ENCODE data around the gene LUC7L2.
"Not testable (repeated sequence)": the region's sequence is repeated elsewhere in the genome, so short reads cannot be mapped to it uniquely, and the experiment has no call there.

Gene LUC7L2

DNA sequence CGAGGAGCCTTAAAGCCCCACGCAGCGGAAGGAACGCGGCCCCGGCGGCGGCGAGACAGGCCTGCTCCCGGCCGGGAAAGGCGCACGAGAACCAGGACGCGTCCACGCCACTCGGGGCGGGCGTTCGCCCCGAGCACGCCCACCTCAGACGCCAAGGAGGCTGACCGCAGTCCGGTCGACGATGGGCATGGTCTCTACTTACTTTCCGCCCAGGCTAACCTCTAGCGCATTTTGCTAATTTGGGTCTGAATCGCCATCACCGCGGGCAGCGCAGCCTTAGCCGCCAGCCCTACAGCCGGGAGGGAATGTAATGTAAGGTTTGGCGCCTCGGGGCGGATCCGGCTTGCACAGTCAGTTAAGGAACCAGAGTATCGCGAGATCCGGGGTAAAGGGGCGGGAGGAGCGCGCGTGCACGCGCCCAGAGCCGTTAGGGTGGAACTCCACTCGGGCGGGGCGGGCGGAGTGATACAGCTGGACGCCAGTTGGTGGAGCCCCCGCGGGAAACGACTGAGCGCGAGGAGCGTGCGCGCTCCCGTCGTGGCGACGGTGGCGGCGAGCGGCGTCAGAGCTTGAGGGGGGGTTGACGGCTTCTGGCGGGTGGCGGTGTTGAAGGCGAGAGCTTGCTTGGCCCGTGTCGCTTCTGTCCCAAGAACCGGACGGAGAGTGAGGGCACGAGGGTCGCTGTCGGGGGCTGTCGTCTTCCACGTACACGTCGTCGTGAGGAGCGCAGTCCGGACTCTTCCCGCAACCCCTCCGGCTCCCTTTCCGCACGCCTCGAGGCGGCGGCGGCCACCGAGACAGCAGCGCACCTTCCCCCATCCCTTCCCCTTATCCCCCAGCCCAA, at the start of gene LUC7L2:
LUC7L2 (plus strand) TSS at position 529 of the 844 bp plus-strand sequence. CDS start 368 bp downstream, outside the sequence.
- H3K27ac Mint-ChIP-seq: peak within 1 kb of the TSS; percentile 99
- peaks cover 6 to 28% of the 10 kb centered on the region in 2 donors for H3K36me3 Mint-ChIP-seq
- ATAC-seq (replicated peaks) (peak; percentile 80 to 85), DNase-seq (peak; percentile 99)
- no peaks in the 10 kb centered on the region for H3K27me3 Mint-ChIP-seq
- H3K4me1 Mint-ChIP-seq: peaks cover 6 to 33% of the 10 kb centered on the region in 2 donors
- H3K9me3 Mint-ChIP-seq: no peaks in the 10 kb centered on the region
- peak within 1 kb of the TSS; percentile 98 to 99 for H3K4me3 Mint-ChIP-seq

DNA sequence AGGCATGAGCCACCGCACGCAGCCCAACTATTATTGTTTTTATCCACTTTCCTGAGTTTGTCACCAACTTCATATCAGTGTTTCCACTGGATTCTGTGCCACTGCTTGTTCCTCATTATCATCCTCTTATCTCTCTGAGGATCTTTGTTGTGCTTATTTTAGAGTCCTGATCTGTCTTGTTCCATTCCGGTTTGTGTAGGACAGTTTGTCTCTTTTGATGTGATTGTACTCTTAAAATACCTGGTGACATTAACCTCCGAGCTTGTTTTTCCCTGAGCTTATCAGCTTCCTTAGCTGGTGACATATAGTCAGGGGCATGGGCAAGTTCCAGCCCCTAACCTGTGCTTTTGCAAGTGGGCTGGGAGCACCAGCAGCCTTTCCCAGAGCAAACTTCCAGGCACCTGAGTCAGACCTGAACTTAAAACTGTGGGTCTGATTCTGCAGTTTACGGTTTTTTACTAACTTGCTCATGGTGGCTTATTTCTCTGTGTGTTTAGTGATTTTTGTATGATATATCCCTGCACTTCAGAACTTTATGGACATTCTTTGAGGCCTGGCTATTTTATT, 41.7 kb upstream of the LUC7L2 start:
- ATAC-seq (replicated peaks) (no peak), DNase-seq (no peak)
- Mint-ChIP-seq H3K9me3 (no peaks in the 10 kb centered on the region), H3K27me3 (peaks cover 0 to 6% of the 10 kb centered on the region in 2 donors), H3K4me1 (no peaks in the 10 kb centered on the region), H3K27ac (no peak overlapping the region), H3K36me3 (no peaks in the 10 kb centered on the region), H3K4me3 (no peak overlapping the region)

DNA sequence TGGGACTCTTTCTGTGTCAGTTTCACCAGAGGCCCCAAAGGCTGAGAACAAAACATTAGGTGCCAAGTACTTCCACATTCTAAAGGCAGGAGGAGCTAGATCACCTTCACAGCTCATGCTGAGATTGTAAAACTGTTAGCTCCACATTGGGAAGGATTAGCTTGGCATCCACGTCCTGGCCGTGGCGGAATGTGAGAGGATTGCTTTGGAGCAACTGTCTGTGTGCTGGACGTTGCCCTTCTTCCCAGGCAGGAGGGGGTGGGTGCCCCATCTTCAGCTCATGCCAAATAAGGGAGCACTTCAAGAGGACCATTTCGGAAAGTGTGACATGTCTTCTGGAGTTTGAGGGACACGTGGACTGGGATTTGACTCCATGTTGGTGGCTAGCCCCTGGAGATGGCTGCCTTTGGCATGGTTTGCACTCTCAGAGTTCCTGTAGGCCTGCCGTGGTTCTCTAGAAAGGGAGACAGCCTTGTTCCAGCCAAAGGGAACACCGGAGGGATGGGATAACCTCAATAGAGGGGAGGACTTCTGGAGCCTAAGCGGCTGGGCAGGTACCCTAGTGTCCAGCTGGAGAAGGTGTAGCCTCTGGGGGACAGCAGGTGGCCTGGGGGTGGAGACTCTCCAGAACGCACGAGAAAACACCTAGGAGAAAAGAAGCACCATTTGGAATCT, 38.5 kb upstream of the LUC7L2 start:
- Mint-ChIP-seq H3K36me3 (no peaks in the 10 kb centered on the region), H3K4me3 (no peak overlapping the region), H3K4me1 (no peaks in the 10 kb centered on the region), H3K9me3 (no peaks in the 10 kb centered on the region), H3K27me3 (peaks cover 0 to 6% of the 10 kb centered on the region in 2 donors), H3K27ac (no peak overlapping the region)
- DNase-seq: no peak
- no peak for ATAC-seq (replicated peaks)

GRCh38 chr7:139324709-139325108, 35.0 kb upstream of the LUC7L2 start:
- H3K27ac Mint-ChIP-seq; H3K4me1 Mint-ChIP-seq; H3K27me3 Mint-ChIP-seq; H3K36me3 Mint-ChIP-seq; H3K9me3 Mint-ChIP-seq; DNase-seq; H3K4me3 Mint-ChIP-seq; ATAC-seq (replicated peaks): not testable (repeated sequence)

- H3K27me3 Mint-ChIP-seq: peaks cover 0 to 5% of the 10 kb centered on the region in 2 donors
- H3K4me3 Mint-ChIP-seq: no peak overlapping the region
- no peak for ATAC-seq (replicated peaks)
- H3K4me1 Mint-ChIP-seq: peaks cover 0 to 10% of the 10 kb centered on the region in 2 donors
- peaks cover 0 to 1% of the 10 kb centered on the region in 2 donors for H3K36me3 Mint-ChIP-seq
- no peaks in the 10 kb centered on the region for H3K9me3 Mint-ChIP-seq
- DNase-seq: no peak
- H3K27ac Mint-ChIP-seq: no peak overlapping the region
Measured at GRCh38 chr7:139328375-139328774, 31.3 kb upstream of the LUC7L2 start.

DNA sequence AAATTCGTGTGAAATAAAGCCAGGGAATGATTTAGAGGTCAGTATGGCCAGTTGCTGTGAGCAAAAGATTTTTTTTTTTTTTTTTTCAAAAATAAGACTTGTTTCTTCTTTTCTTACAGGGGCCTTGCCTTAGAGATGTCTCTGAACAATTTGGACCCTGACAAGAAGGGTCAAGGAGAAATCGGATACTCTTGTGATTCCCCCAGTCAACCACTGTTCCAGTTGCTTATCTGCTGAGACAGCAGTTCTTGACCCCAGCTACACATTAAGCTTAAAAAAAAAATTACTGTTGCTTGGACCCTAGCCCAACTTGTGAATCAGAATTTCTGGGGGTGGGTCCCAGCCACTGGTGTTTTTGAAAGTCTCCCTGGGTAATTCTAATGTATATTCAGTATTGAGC, 30.6 kb upstream of the LUC7L2 start:
- Mint-ChIP-seq H3K27me3 (peaks cover 0 to 5% of the 10 kb centered on the region in 2 donors), H3K27ac (no peak overlapping the region), H3K36me3 (peaks cover 0 to 1% of the 10 kb centered on the region in 2 donors), H3K9me3 (no peaks in the 10 kb centered on the region), H3K4me1 (peaks cover 0 to 10% of the 10 kb centered on the region in 2 donors), H3K4me3 (no peak overlapping the region)
- ATAC-seq (replicated peaks): no peak
- DNase-seq: no peak

- Mint-ChIP-seq H3K36me3 (peaks cover 0 to 1% of the 10 kb centered on the region in 2 donors), H3K4me3 (no peak overlapping the region), H3K4me1 (peaks cover 0 to 10% of the 10 kb centered on the region in 2 donors), H3K27me3 (peaks cover 0 to 5% of the 10 kb centered on the region in 2 donors), H3K27ac (no peak overlapping the region), H3K9me3 (no peaks in the 10 kb centered on the region)
- ATAC-seq (replicated peaks): no peak
- DNase-seq: no peak
Measured at GRCh38 chr7:139330333-139331030, 29.2 kb upstream of the LUC7L2 start.

GRCh38 chr7:139332697-139333359, 26.9 kb upstream of the LUC7L2 start:
- Mint-ChIP-seq H3K27me3 (no peaks in the 10 kb centered on the region), H3K27ac (no peak overlapping the region), H3K4me1 (peaks cover 0 to 10% of the 10 kb centered on the region in 2 donors), H3K36me3 (peaks cover 0 to 1% of the 10 kb centered on the region in 2 donors), H3K4me3 (no peak overlapping the region), H3K9me3 (no peaks in the 10 kb centered on the region)
- ATAC-seq (replicated peaks): no peak
- no peak for DNase-seq

GRCh38 chr7:139333443-139333842, 26.3 kb upstream of the LUC7L2 start:
- not testable (repeated sequence) for H3K4me3 Mint-ChIP-seq; H3K27me3 Mint-ChIP-seq; H3K9me3 Mint-ChIP-seq; ATAC-seq (replicated peaks); DNase-seq; H3K27ac Mint-ChIP-seq; H3K4me1 Mint-ChIP-seq; H3K36me3 Mint-ChIP-seq

DNA sequence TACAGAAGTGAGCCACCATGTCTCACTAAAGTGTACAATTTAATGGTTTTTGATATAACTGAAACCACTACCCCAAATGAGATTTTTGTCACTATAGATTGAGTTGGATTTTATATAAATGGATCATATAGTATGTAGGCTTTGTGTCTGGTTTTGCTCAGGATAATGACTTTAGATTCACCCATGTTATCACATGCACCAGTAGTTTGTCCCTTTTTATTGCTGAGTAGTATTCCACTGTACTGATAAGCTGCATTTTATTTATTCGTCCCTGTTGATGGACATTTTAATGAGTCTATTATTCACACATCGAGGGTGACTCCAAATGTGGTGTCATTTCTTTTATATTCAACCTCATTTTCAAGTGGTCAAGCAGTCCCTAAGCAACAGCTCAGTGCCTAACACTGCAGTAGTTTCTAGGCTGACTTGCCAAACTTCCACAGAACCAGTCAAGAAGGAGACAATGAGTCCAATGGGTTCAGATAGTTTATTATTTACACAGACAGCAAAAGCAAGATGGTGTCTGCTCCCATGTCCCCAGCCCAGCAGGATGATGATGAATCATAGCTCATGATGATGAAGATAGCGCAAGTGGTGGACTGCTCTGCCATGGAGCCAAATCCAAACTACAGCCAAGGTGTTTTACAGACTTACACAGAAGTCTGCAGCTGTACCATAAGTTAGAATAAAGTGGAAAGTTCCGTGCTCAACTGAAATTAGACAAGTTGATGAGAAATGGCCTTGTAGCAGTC, 25.1 kb upstream of the LUC7L2 start:
- DNase-seq: no peak
- H3K9me3 Mint-ChIP-seq: peaks cover 4 to 5% of the 10 kb centered on the region in 2 donors
- H3K4me1 Mint-ChIP-seq: peaks cover 4 to 10% of the 10 kb centered on the region in 2 donors
- peaks cover 5 to 6% of the 10 kb centered on the region in 2 donors for H3K36me3 Mint-ChIP-seq
- no peaks in the 10 kb centered on the region for H3K27me3 Mint-ChIP-seq
- H3K4me3 Mint-ChIP-seq: no peak overlapping the region
- H3K27ac Mint-ChIP-seq: no peak overlapping the region
- no peak for ATAC-seq (replicated peaks)

GRCh38 chr7:139339025-139339424, 20.7 kb upstream of the LUC7L2 start:
- peak overlapping the region; percentile 75 to 96 for H3K4me3 Mint-ChIP-seq
- DNase-seq (no peak), ATAC-seq (replicated peaks) (no peak)
- H3K27me3 Mint-ChIP-seq: peaks cover 5 to 6% of the 10 kb centered on the region in 2 donors
- H3K4me1 Mint-ChIP-seq: peaks cover 15 to 24% of the 10 kb centered on the region in 2 donors
- peaks cover 6 to 10% of the 10 kb centered on the region in 2 donors for H3K9me3 Mint-ChIP-seq
- peaks cover 17 to 29% of the 10 kb centered on the region in 2 donors for H3K36me3 Mint-ChIP-seq
- peak overlapping the region; percentile 93 for H3K27ac Mint-ChIP-seq

DNA sequence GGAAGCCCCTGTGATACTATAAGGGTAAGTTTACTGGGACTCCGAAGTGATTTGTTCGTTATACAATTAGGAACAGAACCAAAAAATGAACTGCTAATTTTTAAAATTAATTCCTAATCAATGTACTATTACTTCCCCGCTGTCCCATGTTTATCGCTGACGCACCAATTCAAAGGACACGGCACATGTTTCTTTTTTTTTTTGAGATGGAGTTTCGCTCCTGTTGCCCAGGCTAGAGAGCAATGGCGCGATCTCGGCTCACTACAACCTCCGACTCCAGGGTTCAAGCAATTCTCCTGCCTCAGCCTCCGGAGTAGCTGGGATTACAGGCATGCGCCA, 20.0 kb upstream of the LUC7L2 start:
- Mint-ChIP-seq H3K36me3 (peaks cover 17 to 29% of the 10 kb centered on the region in 2 donors), H3K27me3 (peaks cover 5 to 6% of the 10 kb centered on the region in 2 donors), H3K9me3 (peaks cover 6 to 10% of the 10 kb centered on the region in 2 donors), H3K27ac (peak overlapping the region; percentile 98), H3K4me1 (peaks cover 15 to 25% of the 10 kb centered on the region in 2 donors), H3K4me3 (peak overlapping the region; percentile 94 to 96)
- DNase-seq (no peak), ATAC-seq (replicated peaks) (no peak)

All from stimulated activated naive B cell treated with anti-CD40 and anti-IgM and Interleukin-4, amounts not matched to agents 10 μg/mL and 1 μg/mL and 100 μg/mL, for 72 hours (primary cell).